Measurements from ENCODE around the gene TMEM74B.
A peak's percentile ranks its signal among the peaks of the same experiment; 100 is the strongest.
"Not testable (repeated sequence)": the region's sequence is repeated elsewhere in the genome, so short reads cannot be mapped to it uniquely, and the experiment has no call there.

TMEM74B gene

DNA sequence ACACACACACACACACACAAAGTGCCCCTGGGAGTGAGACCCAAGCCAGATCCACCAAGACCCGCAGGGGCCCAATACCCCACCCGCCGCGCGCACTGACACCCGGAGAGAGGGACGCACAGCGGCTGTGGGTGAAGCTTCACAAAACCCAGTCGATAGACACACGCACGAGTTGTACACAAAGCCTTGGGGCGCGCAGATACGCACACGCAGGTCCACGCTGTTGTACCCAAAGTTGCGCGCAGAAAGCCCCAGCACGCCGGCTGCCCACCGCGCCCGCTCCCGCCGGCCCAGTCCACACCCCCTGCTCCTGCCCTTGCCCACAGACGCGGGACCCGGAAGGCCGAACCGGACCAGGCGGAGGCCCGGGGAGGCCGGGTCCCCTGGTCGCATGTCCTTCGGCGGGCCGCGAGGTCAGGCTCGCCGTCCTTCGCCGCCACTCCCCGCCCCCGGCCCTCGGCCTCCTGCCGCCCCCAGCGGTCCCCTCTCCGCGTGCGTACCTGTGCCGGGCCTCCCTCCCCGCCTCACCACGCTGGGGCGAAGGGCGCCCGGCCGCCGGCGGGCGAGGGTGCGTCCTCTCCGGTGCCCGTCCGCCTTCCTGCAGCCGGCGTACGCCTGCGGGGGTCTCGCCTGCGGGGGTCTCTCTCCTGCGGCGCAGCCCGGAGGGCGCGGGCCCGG lies at the start of gene TMEM74B:
TMEM74B (minus strand) TSS at position 344 of the 678 bp plus-strand sequence. CDS start 1,180 bp downstream, outside the sequence.
- DNase-seq, result no peak

DNA sequence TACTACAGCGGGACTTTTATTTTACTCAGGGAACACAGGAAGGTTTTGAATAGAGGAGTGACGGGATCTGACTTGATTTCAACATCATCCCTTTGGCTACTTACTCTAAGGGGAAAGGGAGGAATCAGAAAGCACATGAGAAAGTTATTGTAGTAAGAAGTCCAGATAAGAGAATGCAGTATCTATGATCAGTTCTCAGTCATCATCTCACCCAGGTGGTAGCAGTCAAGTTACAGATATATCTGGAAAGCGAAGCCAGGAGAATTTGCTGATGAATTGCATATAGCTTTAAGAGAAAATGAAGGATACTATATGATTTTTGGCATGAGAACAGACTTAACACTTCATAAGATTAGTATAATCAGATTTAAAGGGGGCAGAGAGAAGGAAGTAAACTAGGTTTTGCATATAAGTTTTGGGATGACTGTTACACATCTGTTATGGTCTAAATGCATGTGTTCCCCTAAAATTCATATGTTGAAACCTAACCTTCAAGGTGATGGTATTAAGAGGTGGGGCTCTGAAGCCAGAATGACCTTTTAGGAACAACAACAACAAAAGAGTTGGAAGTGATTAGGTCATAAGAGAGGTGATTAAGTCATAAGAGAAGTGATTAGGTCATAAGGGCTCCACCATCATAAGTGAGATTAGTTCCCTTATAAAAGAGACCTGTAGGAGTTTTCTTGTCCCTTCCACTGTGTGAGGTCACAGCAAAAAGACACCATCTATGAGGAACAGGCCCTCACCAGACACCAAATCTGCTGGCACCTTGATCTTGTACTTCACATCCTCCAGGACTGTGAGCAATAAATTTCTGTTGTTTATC lies 47.7 kb upstream of the TMEM74B start:
- DNase-seq, result no peak

DNA sequence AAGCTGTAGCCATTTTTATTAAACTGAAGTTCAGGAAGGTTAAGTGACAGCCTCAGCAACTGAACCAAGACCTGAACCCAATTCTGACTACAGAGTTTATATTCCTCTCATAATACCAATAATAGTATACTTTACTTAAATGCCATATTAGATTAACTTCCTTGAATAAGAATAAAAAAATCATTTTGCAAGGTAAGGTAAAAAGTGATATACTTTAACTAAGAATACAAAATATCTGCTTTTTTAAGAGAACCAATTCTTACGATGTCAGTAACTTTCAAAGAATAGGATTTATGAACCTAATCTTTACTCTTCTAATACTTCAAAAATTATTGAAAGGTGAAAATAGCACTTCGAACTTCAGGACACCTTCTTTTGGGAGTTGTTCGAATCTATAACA lies 44.8 kb upstream of the TMEM74B start:
- no peak for DNase-seq

DNA sequence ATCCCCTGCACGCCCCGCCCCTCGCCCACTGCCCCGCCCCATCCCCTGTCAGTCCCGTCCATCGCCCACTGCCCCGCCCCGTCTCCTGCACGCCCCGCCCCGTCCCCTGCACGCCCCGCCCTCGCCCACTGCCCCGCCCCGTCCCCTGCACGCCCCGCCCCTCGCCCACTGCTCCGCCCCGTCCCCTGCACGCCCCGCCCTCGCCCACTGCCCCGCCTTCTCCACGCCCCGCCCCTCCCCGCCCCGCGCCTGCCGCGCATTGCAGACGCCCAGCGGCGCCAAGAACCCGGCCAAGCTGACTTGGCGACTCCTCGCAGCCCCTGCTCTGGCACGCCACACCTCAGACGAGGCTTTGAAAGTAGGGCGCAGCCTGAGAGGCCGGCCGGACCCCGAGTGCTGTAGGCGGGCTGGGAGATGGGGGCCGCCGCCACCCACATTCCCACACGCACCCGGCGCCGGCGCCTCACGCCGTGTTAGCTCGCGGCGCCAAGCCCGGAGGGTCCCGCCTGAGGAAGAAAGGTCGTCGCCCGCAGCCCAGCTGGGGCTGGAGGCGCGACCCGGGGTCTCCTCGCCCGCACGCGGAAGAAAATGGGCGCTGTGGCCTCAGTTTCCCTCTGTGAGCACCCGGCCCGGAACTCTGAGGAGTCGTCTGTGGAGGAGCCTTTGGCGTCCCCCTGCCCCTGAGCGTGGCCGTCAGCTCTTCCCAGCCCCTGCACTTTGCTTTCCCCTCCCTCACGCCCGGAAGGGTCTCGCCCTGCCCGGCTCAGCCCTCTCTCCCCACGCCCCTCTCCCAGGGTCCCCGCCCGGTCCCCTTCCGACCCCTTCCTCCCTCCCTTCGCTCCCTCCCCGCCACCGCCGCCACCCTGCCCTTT lies 41.2 kb upstream of the TMEM74B start, which contains the start of gene RAD21L1:
RAD21L1 (plus strand) TSS at position 262 of the 872 bp plus-strand sequence. CDS start 2,410 bp downstream, outside the sequence.
- peak; percentile 85 for DNase-seq

DNA sequence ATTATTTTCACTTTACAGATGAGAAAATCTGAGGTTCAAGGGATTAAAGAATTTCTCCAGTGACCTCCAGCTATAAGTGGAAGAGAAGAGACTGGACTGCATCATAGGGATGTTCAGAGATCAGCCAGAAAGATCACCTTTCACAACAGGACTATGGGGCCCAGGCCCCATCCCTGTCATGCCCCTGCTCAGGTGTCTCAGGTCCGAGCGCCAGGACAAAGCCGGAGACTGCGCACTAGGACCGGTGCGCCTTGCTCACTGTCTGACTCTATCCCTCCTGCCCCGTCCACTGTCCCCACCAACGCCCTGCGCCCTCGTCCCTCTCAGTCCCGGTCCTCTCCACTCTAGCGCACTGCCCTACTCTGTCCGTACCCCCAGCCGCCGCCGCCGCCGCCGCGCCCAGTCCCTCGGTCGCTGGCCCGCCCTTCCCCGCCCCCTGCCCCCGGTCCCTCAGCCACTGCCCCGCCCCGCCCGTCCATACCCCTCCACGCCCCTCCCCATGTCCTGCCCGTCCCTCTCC lies 40.5 kb upstream of the TMEM74B start:
- DNase-seq, result no peak

DNA sequence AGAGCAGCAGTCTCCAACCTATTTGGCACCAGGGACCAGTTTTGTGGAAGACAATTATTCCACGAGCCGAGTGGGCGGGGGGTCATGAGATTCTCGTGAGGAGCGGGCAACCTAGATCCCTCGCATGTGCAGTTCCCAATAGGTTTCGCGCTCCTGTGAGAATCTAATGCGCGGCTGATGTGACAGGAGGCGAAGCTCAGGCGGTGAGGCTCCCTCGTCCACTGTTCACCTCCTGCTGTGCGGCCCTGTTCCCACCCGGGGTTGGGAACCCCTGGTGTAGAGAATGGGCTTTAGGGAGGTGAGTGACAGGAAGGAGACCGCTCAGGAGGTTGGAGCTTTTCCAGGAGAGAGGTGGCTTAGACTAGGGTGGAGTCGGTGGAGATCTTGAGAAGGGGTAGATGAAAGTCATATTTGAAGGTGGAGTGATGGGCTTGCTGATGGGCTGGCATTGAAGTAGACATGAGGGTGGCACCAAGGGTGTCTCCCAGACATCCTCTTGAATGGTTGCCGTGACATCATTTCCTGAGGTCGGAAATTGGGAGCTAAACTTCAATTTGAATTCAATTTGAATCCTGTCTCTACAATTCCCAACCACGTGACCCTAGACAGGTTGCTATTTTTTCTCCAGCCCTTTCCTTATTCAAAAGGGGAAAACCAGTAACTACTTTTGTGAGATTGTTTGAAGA lies 39.6 kb upstream of the TMEM74B start:
- DNase-seq, result no peak

DNA sequence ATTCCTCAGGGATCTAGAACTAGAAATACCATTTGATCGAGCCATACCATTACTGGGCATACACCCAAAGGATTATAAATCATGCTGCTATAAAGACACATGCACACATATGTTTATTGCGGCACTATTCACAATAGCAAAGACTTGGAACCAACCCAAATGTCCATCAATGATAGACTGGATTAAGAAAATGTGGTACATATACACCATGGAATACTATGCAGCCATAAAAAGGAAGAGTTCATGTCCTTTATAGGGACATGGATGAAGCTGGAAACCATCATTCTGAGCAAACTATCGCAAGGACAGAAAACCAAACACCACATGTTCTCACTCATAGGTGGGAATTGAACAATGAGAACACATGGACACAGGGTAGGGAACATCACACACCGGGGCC lies 38.0 kb upstream of the TMEM74B start:
- not testable (repeated sequence) for DNase-seq

DNA sequence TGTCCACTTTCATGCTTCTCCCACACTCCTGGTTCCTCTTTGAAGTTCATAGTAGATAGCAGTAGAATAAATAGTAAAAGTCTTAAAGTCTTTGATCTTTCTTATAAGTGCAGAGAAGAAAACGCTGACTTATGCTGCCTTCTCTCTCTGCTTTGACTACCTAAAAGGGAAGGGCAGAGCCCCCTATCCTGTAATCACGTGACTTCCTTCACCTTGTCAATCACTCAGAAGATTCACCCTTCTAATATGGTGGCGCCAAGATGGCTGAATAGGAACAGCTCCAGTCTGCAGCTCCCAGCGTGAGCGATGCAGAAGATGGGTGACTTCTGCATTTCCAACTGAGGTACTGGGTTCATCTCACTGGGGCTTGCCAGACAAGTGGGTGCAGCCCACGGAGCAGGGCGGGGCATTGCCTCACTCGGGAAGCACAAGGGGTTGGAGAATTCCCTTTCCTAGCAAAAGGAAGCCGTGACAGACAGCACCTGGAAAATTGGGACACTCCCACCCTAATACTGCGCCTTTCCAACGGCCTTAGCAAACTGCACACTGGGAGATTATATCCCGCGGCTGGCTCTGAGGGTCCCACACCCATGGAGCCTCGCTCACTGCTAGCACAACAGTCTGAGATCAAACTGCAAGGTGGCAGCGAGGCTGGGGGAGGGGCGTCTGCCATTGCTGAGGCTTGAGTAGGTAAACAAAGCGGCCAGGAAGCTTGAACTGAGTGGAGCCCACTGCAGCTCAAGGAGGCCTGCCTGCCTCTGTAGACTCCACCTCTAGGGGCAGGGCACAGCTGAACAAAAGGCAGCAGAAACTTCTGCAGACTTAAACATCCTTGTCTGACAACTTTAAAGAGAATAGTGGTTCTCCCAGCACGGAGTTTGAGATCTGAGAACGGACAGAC lies 32.0 kb upstream of the TMEM74B start:
- DNase-seq, result not testable (repeated sequence)

DNA sequence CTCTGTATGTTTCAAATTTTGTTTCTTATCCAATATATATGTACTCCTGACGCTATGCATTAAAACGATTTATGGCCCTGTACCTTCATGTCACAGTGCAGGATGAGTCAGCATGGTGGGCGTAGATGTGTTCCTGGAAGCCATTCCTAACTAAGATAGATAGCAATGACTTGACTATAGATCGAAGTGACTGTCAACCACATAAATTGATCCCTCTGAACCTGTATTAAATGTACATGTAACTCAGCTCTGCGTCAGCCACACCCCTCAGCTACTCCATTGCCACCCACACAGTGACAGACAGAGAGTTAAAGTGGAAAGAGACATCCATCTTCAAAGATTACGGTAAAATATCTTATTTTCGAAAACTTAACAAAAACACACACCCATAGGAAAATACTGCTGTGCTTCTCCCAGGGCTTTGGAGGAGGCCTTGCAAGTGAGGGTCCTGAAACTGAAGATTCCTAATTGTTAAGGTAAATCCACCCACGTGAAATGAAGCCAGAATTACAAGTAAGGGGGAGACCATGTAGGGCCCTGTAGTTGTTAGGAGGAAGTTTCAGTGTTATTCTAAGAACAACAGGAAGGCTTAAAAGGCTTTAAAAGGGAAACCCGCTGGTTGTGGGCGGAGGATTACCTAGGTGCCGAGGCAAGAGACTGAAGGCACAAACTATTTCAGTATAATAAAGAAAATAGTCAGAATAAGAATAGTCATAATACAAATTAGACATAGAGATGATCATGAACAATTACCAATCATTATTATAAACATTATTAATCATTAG lies 30.8 kb upstream of the TMEM74B start:
- no peak for DNase-seq

DNA sequence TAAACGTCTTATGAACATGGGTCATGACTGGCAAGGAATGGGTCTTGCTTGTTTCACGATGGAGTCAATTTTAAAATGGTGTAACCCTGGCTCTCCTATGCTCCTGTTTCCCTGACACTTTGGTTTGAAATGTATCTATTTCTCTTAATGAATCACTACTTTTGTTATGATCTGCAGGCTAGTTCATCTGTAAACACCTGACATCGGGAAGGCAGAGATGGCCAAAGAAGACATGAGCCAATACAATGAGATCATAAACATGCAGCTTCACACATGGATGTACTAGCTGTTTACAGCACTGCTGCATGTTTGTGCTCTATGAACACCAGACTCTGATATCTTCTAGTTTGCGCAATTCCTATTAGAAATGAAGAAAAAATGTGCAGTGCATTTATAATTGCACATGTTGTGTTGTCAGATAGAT lies 30.1 kb upstream of the TMEM74B start:
- DNase-seq, result no peak

DNA sequence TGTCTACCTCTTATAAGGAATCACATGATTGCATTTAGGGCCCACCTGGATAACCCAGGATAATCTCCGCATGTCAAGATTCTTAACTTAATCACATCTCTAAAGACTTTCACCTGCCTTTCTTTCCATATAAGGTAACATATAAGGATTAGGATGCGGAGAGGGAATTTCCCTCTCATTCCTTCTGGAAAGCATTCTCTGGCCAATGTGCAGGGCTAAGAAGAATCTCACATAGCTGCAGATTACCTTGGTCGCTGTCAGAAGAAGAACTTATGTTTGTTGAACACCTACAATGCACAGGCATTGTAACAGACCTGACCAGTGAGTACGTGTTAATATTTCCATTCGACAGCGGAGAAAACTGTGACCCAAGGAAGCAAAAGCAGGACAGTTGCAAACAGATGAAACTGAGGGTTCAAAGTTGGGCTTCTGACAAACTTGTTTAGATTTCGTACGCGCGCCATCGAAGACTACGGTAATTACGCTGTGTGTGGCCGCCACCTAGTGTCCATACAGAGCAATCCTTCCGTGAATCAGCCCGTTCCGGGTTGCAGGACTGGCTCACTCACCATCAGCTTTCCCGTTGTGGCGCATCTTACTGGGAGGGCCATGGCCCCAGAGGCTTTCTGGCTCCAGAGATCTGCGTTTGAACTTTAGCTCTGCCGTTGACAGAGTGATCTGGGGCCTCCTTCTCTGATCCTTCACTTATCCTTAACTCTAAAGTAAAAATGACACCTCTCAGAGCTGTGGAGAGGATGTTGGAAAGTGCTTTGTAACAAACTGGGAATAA lies 28.0 kb upstream of the TMEM74B start:
- DNase-seq, result peak; percentile 68

DNA sequence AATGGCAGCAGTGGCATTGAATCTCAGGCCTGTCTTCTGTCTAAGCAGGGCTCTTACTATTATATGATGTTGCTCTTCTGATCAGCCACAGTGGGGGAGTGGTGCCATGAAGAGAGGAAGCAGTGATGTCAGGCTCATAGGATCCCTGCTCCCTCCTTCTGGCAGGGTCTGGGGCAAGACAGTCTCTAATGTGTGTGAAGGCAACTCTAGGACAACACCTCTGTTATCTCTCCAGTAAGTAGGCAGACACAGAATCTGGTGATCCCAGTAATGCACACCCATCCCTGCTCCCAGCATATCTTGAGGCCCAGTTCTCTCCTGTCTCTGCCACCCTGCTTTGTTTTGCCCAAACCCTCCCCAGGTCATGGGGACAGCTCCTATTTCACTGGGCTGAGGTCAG lies 27.2 kb upstream of the TMEM74B start:
- DNase-seq, result no peak

DNA sequence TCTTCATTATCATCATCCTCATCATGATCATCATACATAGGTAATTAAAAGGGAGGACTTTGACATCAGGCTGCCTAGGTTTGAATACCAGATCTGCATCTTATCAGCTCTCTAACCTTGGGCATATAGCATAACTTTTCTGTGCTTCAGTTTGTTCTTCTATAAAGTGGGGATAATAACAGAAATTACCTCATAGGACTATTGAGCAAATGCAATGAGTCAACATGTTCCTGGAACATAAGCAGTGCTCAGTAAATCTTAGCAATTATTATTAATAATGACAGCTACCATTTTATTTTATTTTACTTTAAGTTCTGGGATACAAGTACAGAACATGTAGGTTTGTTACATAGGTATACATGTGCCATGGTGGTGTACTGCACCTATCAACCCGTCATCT lies 25.7 kb upstream of the TMEM74B start:
- no peak for DNase-seq

DNA sequence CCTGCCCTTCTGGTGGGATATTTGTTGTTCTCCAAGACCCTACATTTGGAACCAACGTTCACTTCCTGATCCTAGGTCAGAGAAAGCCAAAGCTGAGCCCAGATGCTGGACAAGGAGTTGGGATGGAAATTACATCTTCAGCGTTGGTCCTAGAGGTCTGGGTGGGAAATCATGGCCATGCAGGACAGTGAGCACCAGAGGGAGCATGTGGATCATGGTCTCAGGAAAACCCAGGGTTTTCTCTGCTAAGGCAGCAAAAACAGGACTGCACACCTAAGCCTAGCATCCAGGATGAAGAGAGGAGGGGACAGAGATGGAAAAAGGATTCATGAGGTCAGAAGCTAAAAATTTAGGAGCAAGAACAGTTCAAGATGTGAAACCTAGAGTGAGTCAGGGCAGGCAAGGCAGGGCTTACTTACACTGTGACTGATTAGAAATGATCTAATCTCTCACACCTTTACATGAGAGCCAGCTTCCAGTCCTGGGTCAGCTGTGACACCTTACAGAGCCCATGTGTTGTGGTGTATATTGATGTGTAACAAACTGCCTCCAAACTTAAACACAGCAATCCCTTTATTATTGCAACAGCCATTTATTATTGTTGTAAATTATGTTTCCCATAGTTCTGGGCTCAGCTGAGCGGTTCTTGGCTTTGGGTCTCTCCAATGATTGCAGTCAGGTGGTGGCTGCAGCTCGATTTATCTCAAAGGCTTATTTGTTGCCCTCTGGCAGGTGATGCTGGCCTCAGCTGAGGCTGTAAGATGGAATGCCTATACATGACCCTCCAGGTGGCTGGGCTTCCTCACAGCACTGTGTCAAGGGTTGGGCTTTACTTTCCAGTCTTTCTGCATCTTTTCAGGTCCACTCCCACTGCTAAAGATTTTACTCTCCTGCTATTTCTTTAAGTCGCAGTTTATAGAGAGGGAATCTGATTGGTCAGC lies 24.9 kb upstream of the TMEM74B start:
- DNase-seq, result no peak

DNA sequence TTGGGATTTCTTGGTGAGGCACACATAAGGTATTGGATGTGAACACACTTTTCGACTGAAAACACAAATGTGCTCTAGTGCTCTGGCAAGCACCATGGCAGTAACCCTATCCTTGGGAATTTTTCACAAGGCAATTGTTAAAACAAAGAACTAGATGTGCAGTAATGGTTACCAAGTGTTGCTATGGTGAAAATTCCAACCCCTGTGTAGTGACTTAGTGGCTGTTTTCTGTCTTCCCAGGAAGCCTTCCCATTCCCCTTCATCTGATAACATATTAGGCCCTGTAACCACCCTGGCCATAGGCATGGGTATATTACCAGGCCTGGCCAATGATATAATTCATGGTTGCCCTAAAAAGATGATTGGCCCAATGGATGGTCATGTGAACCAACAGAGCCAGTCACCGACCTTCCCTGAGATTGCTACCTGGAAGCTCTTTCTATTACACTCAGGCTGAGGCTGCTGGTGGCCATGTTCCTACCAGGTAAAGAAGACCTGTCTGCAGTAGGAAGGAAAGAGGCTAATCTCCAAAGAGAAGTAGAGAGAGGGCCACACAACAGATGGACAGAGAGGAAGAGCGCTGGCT lies 22.6 kb upstream of the TMEM74B start:
- DNase-seq, result no peak

DNA sequence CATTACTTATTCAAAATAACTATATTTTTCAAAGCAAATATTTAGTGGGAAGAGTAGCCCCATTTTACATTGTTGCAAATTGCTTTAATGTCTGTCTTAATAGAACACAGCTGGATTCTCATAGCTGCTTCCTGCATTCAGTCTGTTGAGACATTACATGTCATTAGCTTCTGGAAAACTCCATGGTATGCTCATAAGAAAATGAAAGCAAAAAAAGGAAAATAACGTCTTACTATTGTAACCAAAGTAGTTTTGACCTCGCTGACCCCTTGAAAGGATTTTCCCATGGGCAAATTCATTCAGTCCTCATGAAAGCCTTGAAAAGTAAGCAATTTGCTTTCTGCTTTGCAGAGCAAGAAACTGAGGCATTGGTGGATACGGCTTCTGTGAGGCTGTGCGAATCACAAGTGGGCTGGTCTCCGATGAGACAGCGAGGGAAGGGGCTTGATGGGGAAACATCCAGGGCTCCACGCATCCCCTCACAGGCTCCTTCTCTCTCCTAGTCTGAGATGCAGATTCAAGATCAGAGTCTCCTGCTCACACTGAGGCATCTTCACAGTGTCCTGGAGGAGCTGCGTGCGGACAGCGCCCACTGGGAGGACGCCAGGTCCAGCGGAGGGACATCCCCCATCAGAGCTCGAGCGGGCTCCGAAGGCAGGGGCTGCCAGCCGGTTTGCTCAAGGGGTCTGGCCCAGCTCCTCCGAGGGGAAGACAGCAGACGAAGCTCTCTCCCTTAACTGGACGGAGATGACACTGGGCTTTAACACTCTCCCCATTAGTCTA lies 21.8 kb upstream of the TMEM74B start:
- DNase-seq, result no peak

DNA sequence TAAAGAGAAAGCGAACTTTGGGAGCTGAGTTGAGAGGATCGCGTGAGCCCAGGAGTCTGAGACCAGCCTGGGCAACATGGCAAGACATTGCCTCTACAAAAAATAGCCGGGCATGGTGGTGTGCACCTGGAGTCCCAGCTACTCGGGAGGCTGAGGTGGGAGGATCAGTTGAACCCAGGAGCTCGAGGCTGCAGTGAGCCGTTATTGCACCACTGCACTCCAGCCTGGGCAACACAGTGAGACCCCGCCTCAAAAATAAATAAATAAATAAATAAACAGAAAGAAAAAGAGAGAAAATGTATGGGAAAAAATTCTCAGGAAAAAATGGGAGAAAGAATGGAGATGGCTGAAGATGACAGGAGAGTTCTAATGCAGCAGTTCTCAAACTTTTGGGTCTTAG lies 21.0 kb upstream of the TMEM74B start:
- DNase-seq, result no peak

All from right forelimb (tissue), 1 donor.